HG03439 (cell line): Measurements from ENCODE around the gene FAM174A.
"Not testable (repeated sequence)": the region's sequence is repeated elsewhere in the genome, so short reads cannot be mapped to it uniquely, and the experiment has no call there.

ENCODE experiments used
- ATAC-seq: cut with Tn5 transposase; IDR thresholded peaks from one replicate; pipeline ENCODE4 v1.9.1; 2021; ENCODE audit warnings: mild to moderate bottlenecking, moderate library complexity; ENCODE audit not compliant: unreplicated experiment

The FAM174A gene

GRCh38 chr5:100574716-100575115 lies 39.5 kb downstream of the FAM174A start:
- no peak for ATAC-seq

DNA sequence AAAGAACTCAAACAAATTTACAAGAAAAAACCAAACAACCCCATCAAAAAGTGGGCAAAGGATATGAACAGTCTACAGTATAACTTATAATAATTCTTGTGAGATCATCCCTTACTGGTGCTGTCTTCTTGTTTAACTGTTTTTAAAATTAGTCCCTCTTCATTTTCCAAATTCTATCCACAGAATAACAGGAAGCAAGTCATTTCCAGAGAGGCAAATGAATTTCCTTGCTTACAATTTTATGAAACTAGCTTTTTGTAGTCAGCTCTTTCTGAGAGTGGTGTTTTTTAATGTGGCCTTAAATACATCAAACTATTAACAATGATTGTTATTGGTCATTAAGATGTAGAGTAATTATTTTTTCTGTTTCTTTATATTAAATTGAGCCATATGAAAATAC lies 40.6 kb downstream of the FAM174A start:
- ATAC-seq = no peak

DNA sequence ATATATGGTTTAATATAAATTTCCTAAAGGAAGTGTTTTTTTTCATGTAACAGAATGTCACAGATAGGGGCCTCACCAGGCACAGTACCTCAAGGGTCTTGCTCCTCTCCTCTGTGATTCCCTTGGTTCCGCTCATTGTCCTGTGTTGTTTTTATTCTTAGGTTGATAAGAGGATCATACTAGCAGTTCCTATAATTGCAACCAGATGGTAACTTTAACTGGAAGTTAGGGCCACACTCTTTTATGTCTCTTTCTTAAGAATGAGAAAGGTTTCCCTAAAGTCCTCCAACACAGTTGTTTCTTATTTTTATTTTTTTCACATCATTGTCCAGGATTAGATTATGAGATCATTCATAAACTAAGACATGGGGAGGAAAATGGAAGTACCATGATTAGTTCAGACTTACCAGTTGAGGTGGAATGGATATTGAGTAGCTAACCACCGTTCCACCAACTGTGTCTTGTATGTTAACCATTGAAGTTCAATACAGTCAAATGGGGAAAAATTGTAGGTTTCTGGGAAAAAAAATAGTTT lies 41.1 kb downstream of the FAM174A start:
- no peak for ATAC-seq

DNA sequence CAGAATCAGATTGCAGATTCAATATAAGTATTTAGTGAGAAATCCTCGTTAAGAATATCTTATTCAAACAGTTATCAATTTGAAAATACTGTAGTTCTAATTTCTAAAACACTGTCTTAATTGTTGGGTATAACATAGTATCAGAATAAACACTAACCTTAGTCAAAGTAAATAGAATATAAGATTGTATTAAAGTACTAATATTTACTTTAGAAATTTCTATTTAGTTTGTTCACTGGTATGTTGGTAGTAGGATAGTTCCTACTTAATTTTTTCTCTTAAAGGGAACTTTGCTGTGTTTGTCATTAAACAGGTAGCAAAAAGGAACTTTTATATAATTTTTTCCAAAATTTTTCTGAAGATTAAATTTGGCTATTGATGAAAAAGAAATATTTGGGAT lies 42.3 kb downstream of the FAM174A start:
- no peak for ATAC-seq

DNA sequence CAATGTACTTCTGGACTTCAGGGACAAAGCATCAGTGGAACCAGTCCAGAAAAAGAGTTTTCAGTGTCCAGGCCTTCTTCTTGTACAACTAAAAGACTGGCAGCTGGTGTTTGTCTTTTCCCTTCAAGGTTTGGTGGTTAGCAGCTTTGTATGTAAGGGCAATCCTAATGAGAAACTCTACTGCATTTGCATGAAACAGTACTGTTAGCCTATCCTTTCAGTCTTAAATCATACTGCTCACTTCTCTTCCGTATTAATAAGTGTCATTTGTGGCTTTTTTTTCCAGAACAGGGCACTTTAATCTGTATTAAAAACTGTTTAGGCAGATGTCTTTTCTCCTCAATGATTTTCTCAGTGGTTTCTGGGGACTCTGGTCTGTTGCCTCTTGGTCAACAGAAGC lies 48.9 kb downstream of the FAM174A start:
- peak; percentile 87 for ATAC-seq

DNA sequence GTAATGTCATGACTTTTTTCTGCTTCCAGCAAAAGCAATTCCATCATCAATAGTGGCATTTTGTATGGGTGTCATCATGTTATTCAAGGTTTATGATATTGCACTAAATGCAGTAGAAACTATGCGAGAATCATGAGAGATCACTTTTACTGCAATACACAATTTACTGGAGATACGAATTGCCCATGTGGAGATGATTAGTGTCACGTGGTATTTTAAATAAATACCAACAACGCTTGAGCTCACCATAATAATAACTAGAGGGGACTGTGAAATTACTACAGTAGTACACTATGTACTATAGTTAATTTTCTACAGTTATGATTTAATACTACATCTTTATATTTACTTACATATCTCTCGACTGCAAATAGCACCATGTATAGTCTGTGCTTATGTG lies 49.7 kb downstream of the FAM174A start:
- no peak for ATAC-seq

GRCh38 chr5:100590867-100591266 lies 55.7 kb downstream of the FAM174A start:
- no peak for ATAC-seq

GRCh38 chr5:100595152-100595811 lies 60.1 kb downstream of the FAM174A start:
- no peak for ATAC-seq

DNA sequence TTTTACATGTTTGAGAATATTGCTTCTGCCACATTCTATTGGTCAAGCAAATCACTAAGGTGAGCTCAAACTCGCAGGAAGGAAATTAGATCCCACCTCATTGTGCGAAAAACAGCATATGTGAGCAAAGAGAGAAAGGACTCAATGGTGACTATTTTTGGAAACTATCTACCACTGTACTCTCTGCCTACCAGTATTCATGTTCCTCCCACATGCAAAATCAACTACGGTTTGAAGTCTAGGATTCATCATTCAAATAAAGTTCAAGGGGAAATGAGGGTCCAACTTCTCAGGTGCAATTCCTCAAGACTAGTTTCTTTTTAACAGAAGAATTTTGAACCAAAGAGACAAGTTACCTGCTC lies 60.6 kb downstream of the FAM174A start:
- ATAC-seq = no peak

DNA sequence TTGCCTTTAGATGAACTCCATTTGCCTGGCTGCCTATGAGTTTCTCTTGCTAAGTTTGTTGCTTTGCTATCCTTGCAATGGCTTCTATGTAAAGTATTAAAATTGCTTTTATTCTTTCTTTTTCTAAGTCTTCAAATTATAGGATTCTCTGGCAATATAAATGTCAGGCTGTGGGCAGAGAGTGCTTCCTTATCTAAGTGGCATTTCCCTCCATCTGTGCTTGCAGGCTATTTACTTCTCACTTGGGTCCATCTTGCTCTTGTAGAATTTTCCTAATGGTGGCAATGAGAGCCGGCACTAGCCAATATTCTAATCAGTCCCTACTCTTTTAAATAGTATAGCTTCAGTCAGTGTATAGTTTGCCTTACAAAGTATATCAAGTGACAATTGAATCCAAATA lies 63.3 kb downstream of the FAM174A start:
- no peak for ATAC-seq

- no peak for ATAC-seq
These were observed 65.3 kb downstream of the FAM174A start for GRCh38 chr5:100600298-100600994.

DNA sequence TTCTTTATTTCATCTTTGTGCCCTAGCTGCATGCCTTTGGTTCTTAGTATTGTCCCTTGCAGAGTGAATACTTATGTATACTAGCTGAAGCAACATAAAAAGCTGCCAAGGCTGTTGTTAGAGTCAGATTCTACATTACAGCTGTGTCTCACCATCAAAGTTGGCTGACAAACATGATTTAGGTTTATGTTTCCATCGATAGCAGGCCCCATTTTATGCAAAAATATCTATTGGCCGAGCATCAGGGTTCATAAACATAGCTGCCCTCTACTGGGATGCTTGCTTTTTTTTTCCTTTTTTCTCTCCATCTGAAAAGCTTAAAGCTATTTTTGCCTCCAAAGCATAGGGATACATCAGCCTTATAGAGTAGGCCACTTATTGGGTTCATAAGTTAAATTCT lies 68.0 kb downstream of the FAM174A start:
- ATAC-seq = no peak

GRCh38 chr5:100604021-100604420 lies 68.8 kb downstream of the FAM174A start:
- not testable (repeated sequence) for ATAC-seq

GRCh38 chr5:100609594-100609993 lies 74.4 kb downstream of the FAM174A start:
- ATAC-seq = no peak

- ATAC-seq = no peak
These were observed 79.1 kb downstream of the FAM174A start for GRCh38 chr5:100614308-100614707.

- no peak for ATAC-seq
These were observed 80.2 kb downstream of the FAM174A start for GRCh38 chr5:100615362-100615761.

DNA sequence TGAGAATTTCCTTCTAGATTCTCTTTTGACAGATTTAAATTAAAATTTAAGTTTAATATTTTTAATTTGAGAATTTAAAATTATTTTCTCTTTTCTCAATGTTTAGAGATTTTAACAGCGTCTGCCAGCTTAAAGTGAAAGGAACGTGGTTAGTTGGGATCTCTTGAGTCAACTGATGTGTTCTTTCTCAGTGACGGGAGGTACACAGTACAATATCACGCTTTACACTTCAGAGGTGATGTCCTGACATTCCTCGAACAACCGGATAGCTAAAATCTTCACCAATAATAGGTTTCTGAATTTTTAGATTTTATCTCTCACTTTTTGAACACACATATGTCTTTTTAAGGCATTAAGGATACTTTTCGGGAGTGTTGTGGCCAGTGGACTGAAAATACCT lies 81.1 kb downstream of the FAM174A start:
- no peak for ATAC-seq

DNA sequence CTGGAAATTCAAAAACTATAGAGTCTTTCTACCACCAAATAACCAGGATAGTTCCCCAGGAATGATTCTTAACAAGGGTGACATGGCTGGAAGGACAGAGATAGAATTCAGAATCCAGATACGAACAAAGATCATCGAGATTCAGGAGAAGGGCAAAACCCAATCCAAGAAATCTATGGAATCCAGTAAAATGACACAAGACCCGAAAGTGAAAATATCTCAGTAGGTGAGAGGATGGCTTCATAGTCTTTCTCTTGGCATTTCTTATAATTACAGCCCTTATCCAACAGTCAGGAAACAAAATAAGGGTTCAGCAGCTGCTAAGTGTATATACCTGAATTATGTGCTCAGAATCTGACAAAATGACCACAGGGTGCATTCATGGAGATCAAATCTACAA lies 81.8 kb downstream of the FAM174A start:
- ATAC-seq = no peak

DNA sequence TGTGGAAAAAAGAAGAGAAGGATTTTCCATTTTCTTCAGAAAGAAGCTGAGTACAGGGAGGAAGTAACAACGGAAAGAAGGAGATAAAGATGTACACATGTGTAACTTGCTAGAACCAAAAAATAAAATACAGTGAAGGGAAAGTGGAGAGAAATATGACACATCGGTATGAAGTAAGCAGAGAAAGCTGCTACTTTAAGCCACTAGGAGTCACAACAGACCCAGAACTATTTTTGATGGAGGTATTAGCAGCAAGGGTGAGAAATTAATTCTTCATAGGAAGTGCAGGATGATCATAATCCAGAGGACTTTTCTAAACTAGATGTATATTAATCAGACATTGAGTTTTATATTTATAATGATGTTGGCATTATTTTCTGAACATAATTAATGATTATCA lies 88.5 kb downstream of the FAM174A start:
- ATAC-seq = no peak

DNA sequence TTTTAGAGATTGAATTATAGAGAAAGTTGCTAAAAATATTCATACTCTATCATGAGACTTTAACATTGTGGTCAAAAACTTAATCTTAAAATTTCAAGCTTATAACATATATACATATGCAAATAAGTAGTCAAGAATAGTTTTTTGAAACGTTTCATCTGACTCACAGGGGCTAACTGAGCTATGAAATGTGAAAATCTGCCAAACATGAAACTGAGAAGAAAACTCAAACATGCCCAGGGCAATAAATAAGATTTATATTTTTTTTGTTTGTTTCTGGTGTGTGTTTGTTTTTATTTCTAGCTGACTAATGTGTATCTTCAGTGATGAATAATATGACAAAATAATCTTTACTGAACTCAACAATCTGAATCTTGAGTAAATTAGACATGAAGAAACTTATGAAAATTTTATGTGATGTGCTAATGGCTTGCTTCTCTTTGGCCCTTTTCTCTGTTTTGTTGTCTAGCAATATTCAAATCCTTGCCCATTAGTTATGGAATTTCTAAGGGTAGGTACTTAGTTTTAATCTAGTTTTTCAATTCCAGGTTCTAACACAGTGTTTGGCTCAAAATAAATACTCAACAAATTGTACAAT lies 99.9 kb downstream of the FAM174A start:
- ATAC-seq = peak; percentile 84
